H1 (cell line): ENCODE measurements around the gene ALDH1L2. TPM values are rescaled to one million over a fixed set of nuclear protein-coding genes. Genes with fewer than 3 reads are reported as not detected.

Experiments
- BCL11A ChIP-seq, 2 experiments: IDR thresholded peaks; one replicate each; pipeline ENCODE4 v1.6.1; 2011; ENCODE audit warnings: low read depth in 2 of 2, low read length in 2 of 2, mild to moderate bottlenecking in 2 of 2
- JUN ChIP-seq: IDR thresholded peaks from 2 replicates; pipeline ENCODE4 v1.6.1; 2011; ENCODE audit warnings: low read depth, mild to moderate bottlenecking, improper control_type of control experiment, low read length
- SAP30 ChIP-seq: fragments of 300-600 bp; sonication (generic); IDR thresholded peaks from 2 replicates; pipeline ENCODE4 v1.7.1; 2012; ENCODE audit warnings: low read length, moderate library complexity, mild to moderate bottlenecking, inconsistent platforms; ENCODE audit not compliant: insufficient read depth, insufficient replicate concordance
- SRF ChIP-seq: IDR thresholded peaks from 2 replicates; pipeline ENCODE4 v1.6.1; 2011; ENCODE audit warnings: mild to moderate bottlenecking, low read depth, low read length, moderate library complexity
- TBP ChIP-seq: IDR thresholded peaks from 2 replicates; pipeline ENCODE4 v1.6.1; 2011; ENCODE audit warnings: low read depth, low read length, improper control_type of control experiment
- TEAD4 ChIP-seq: IDR thresholded peaks from 2 replicates; pipeline ENCODE4 v1.6.1; 2012; ENCODE audit warnings: low read depth, low read length, inconsistent platforms, mixed read lengths
- YY1 ChIP-seq: IDR thresholded peaks from 2 replicates; pipeline ENCODE4 v1.6.1; 2011; ENCODE audit warnings: low read depth, mild to moderate bottlenecking, low read length
- polyA plus RNA-seq, 7 experiments: library from polyadenylated mRNA; depleted of rRNA in 3 of 7; stranded (reverse) in 5 of 7; unstranded in 2 of 7; fragments of >200 nt in 5 of 7; fragments of 200-250 nt in 2 of 7; gene quantifications; 1 replicate in 5 of 7; 2 replicates in 1 of 7; 4 replicates in 1 of 7; pipeline versions ENCODE4 v1.2.1 to v1.2.3, GENCODE V29; 2011 to 2013; ENCODE audit warnings: missing spikeins in 2 of 7, mixed read lengths in 2 of 7
- total RNA-seq: library from RNA; stranded (reverse); fragmentation: NEBNext Ultra II Directional; extraction: Animal tissue kit (Norgen Biotek cat#: 25700); gene quantifications from 2 replicates; pipeline ENCODE4 v1.2.1, GENCODE V29; 2021

ALDH1L2 gene
- total and polyA plus RNA-seq, 2 of the 8 experiments (the other 6 are each of a cell fraction or from before 2014, with no cell fraction given), result 3.7 to 7.2 TPM

- TF ChIP-seq SAP30 (no peak), SRF (no peak), JUN (no peak), TBP (no peak), BCL11A (IDR thresholded peaks at IDR 0.05; ENCODE audit: low read depth in 2 of 2, low read length in 2 of 2) (no peak), TEAD4 (no peak), YY1 (no peak)
These were observed 57.8 kb downstream of the ALDH1L2 start (continued) for GRCh38 chr12:105026411-105026810.
